H1 (cell line): ENCODE data around the gene CCBE1. TPM values are rescaled to one million over a fixed set of nuclear protein-coding genes. Genes with fewer than 3 reads are reported as not detected.

Experiments
- CBX8 ChIP-seq: fragments of 300-800, 300-1000 bp; sonication (generic); IDR thresholded peaks from 2 replicates; pipeline ENCODE4 v1.7.1; 2016; ENCODE audit warnings: low read depth, low read length, borderline replicate concordance
- EZH2 ChIP-seq: fragments of 200-600 bp; sonication (generic); IDR thresholded peaks from 2 replicates; pipeline ENCODE4 v1.7.1; 2012; ENCODE audit warnings: low read depth, mild to moderate bottlenecking, moderate library complexity, low read length, inconsistent platforms; ENCODE audit not compliant: severe bottlenecking
- KDM5A ChIP-seq: fragments of 200-600 bp; IDR thresholded peaks from 2 replicates; pipeline ENCODE4 v1.7.1; 2012; ENCODE audit warnings: mild to moderate bottlenecking, low read length, inconsistent platforms, mixed read lengths
- SP2 ChIP-seq: IDR thresholded peaks from 2 replicates; pipeline ENCODE4 v1.6.1; 2012; ENCODE audit warnings: mild to moderate bottlenecking, low read length, inconsistent platforms
- polyA plus RNA-seq, 7 experiments: library from polyadenylated mRNA; depleted of rRNA in 3 of 7; stranded (reverse) in 5 of 7; unstranded in 2 of 7; fragments of >200 nt in 5 of 7; fragments of 200-250 nt in 2 of 7; gene quantifications; 1 replicate in 5 of 7; 2 replicates in 1 of 7; 4 replicates in 1 of 7; pipeline versions ENCODE4 v1.2.1 to v1.2.3, GENCODE V29; 2011 to 2013; ENCODE audit warnings: missing spikeins in 2 of 7, mixed read lengths in 2 of 7
- total RNA-seq: library from RNA; stranded (reverse); fragmentation: NEBNext Ultra II Directional; extraction: Animal tissue kit (Norgen Biotek cat#: 25700); gene quantifications from 2 replicates; pipeline ENCODE4 v1.2.1, GENCODE V29; 2021

CCBE1 gene
- total and polyA plus RNA-seq, 2 of the 8 experiments (the other 6 are each of a cell fraction or from before 2014, with no cell fraction given) = 2.1 to 2.6 TPM

DNA sequence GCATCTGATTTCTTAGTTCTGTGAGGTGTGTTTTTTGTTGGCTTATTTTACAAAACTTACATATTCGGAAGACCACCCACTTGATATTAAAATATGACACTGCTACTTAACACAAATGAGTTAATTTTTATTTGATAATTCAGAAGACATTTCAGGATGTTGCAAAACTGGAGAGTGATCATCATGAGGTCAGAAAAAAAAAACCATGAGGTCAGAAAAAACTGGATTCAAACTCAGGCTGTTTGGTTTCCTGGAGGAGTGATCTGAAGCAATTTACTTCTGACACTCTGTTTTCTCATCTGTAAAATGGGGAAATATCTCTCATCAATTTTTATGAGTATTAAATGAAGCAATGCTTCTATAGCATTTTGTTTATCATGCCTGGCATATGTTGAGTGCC is 1.8 kb upstream of the CCBE1 start (continued):
- TF ChIP-seq CBX8 = no peak
- TF ChIP-seq SP2 = no peak
- no peak for TF ChIP-seq EZH2
- TF ChIP-seq KDM5A = no peak
